Measurements from ENCODE around the gene CYGB.

GRCh38 chr17:76499267-76499667 lies 38.2 kb downstream of the CYGB start:
- TF ChIP-seq REST (IDR thresholded peaks at IDR 0.05; ENCODE audit: borderline replicate concordance) (no peak), REST (CRISPR knock-in tag; IDR thresholded peaks at IDR 0.05; ENCODE audit: low read depth) (no peak), ZNF740 (CRISPR knock-in tag; IDR thresholded peaks at IDR 0.05) (no peak), ZNF740 (tag; IDR thresholded peaks at IDR 0.05) (no peak), ETV6 (IDR thresholded peaks at IDR 0.05; ENCODE audit: borderline replicate concordance in 1 of 2, low read depth in 2 of 2, low read length in 1 of 2) (no peak), ETV6 (CRISPR knock-in tag; IDR thresholded peaks at IDR 0.05; ENCODE audit: borderline replicate concordance) (no peak), HNRNPK (IDR thresholded peaks at IDR 0.05; ENCODE audit: low read depth, low read length, poor library complexity, severe bottlenecking) (no peak), EP300 (IDR thresholded peaks at IDR 0.05; ENCODE audit: low read length) (no peak), ZNF175 (CRISPR knock-in tag; IDR thresholded peaks at IDR 0.05; ENCODE audit: low read depth) (no peak), ARID1B (IDR thresholded peaks at IDR 0.05) (no peak), BCLAF1 (IDR thresholded peaks at IDR 0.05; ENCODE audit: borderline replicate concordance in 1 of 2, control insufficient read depth in 1 of 2, low read depth in 2 of 2, low read length in 1 of 2) (no peak)
- TF ChIP-seq, protein P1, sequence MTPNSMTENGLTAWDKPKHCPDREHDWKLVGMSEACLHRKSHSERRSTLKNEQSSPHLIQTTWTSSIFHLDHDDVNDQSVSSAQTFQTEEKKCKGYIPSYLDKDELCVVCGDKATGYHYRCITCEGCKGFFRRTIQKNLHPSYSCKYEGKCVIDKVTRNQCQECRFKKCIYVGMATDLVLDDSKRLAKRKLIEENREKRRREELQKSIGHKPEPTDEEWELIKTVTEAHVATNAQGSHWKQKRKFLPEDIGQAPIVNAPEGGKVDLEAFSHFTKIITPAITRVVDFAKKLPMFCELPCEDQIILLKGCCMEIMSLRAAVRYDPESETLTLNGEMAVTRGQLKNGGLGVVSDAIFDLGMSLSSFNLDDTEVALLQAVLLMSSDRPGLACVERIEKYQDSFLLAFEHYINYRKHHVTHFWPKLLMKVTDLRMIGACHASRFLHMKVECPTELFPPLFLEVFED (CRISPR knock-in tag; conservative IDR thresholded peaks at IDR 0.05): no peak
- TF ChIP-seq, protein P2, sequence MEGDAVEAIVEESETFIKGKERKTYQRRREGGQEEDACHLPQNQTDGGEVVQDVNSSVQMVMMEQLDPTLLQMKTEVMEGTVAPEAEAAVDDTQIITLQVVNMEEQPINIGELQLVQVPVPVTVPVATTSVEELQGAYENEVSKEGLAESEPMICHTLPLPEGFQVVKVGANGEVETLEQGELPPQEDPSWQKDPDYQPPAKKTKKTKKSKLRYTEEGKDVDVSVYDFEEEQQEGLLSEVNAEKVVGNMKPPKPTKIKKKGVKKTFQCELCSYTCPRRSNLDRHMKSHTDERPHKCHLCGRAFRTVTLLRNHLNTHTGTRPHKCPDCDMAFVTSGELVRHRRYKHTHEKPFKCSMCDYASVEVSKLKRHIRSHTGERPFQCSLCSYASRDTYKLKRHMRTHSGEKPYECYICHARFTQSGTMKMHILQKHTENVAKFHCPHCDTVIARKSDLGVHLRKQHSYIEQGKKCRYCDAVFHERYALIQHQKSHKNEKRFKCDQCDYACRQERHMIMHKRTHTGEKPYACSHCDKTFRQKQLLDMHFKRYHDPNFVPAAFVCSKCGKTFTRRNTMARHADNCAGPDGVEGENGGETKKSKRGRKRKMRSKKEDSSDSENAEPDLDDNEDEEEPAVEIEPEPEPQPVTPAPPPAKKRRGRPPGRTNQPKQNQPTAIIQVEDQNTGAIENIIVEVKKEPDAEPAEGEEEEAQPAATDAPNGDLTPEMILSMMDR (IDR thresholded peaks at IDR 0.05 in 2 of 3, conservative IDR thresholded peaks at IDR 0.05 in 1 of 3; ENCODE audit: insufficient read depth in 2 of 3, low read depth in 1 of 3, low read length in 3 of 3): no peak

Data from K562 (cell line).